Measurements from ENCODE around the gene BCHE.

BCHE gene

GRCh38 chr3:165837058-165837525 lies at the start of gene BCHE:
BCHE (minus strand) TSS chr3:165837423; CDS start chr3:165831033, 6,390 bp downstream.
- no peak for DNase-seq

DNA sequence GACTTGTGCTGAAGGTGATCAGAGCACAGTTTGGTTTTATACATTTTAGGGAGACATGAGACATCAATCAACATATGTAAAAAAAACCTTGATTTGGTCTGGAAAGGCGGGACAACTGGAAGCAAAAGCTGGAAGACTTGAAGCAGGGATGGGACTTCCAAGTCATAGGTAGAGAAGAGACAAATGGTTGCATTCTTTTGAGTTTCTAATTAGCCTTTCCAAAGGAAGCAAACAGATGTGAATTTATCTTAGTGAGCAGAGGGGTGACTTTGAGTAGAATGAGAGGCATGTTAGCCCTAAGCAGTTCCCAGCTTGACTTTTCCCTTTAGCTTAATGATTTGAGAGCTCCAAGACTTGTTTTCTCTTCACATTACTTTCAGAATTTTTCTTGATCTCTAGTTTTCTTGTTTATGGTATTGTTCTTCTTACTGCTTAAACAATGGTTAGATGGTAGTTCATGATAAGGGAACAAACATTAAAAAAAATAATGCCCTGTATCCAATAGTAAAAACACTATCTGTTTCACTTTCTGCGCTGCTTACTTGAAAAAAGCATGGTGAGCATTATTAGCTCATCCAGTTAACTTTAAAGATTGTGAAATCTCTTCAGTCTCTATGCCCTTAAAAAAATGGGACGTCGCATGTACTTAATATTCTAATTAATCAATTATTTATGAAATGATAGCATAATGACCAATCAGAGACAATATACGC lies 48.5 kb upstream of the BCHE start:
- DNase-seq, result no peak

DNA sequence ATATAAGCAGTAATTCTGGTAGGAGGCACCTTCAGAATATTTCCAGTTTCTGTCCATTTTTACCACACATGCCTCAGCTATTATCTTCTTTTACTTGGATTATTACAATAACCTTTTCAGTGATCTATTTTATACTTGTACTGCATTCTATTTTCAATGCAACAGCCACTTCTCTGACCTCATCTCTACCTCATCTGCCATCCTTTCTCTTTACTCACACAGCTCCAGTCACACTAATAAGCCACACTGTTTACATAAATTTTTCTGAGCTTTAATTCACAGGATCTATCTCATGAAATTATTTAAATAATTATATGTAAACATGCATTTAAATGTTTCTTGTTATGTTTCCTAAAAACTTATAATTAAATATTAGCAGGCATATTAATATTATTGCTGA lies 47.3 kb upstream of the BCHE start:
- DNase-seq, result no peak

DNA sequence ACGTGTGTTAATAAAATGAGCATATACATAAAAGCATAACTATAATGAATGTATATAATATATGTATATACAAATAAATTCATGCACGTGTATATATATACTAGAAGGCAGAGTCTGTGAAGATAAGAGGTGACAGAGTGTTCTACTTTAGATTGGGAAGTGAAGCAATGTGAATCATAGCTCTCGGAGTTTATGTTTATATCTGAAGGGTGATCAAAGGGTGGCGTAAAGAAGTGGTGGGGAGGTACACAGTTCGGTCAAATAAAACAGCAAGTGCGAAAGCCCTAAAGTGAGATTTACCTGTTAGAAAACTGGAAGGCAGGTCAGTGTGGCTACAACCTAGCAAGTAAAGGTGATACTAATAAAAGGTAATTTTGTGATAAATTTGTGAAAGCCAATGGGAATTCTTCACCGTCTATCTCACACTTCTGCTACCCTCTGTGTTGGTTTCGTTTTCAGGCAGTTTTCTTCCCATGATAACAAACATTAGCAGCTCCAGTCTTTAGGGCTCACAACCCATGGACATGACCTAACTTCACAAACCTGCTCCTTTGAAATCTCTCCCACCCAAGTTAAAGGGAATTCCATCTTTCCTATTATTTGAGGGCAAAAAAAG lies 46.7 kb upstream of the BCHE start:
- DNase-seq, result no peak

DNA sequence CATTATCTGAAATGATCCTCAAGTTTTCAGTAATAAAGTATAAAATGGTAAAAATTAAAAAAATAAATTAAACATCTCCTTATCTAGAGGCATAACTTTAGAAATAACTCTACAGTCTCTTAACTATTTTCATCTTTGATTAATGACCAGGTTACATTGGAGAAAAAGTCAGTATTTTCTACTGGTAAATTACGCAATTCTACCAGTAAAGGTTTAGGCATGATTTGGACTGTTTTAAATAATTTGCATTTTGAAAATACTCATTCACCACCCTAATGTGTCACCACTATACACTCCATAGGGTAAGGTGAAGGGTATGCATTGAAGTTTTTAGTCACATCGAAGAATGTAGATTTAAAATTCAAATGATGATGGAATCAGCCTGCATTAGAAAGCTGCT lies 45.9 kb upstream of the BCHE start:
- DNase-seq, result no peak

- no peak for DNase-seq
Measured at GRCh38 chr3:165875644-165876043, 38.4 kb upstream of the BCHE start.

- DNase-seq, result no peak
Measured at GRCh38 chr3:165874663-165875489, 37.7 kb upstream of the BCHE start.

GRCh38 chr3:165868088-165868487 lies 30.9 kb upstream of the BCHE start:
- DNase-seq, result no peak

- no peak for DNase-seq
Measured at GRCh38 chr3:165859061-165859460, 21.8 kb upstream of the BCHE start.

DNA sequence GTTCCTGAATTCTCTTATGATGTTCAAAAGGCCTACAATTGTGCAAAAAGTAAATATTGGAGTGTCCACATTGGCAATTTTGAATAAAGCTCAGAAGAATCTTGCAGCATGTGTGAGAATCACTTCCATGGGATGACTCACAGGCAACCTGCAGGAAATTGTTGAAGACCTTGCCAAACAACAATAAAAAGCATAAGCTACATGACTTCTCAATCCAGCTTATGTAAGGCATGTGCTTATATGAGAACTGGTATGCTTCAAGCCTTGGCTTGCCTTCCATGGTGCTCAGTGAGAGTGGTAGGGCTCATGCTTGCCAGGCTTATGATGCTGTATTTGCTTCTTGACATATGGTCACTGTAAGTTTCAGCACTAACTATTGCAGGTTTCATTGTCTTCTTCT lies 18.4 kb upstream of the BCHE start:
- no peak for DNase-seq

GRCh38 chr3:165854696-165855095 lies 17.5 kb upstream of the BCHE start:
- DNase-seq, result no peak

GRCh38 chr3:165852711-165853110 lies 15.5 kb upstream of the BCHE start:
- no peak for DNase-seq

DNA sequence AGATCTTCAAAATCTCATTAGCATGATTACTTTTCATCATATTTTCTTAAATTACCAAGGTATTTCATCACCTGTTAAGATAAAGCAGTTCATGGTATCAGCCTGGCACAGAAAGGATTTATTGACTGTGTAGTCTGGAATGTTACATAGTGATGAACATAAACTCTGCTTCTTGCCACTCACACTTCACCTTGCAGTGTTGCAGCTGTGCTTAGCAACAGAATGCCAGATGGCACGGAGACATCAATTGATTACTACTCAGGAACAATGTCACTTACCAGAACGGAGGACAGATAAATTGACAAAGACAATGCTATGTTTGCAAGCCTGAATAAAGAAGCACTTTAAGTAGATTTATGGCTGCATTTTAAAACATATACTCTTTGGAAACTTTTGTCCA lies 15.0 kb upstream of the BCHE start:
- DNase-seq, result no peak

GRCh38 chr3:165846056-165846455 lies 8.8 kb upstream of the BCHE start:
- DNase-seq, result no peak

DNA sequence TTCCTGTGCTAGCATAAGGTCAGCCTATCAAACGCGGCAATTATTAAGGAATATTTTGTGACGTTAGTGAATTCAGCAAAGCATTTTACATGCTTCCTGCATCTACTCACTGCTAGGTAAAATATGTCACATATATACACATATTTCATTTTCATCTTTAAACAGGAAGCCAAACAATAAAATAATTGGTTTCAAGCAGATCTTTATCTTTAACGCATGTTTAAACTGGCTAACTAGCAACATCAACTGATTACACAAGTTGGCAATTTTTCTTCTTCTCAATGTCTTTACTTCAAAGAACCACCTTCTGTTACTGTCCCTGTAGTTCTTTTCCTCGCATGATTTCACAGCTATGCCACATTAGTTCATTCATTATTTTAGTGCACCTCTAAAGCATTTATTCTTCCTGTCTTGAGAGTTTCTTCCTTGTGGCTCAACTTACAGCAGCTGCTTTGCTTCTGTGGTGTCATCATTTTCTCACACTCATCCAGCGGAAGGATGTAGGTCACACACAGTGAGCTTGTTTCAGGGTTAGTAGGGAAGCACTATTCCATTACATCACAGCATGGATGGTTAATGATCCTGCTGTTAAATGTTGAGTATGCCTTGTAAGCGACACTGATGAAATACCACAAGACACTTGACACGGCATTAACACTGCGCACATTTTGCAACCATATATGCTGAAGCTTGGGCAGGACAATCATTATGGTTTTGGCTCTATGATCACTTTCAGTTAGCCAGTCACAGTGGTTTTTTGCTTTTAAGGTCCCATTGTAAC lies 2.3 kb upstream of the BCHE start:
- no peak for DNase-seq

DNA sequence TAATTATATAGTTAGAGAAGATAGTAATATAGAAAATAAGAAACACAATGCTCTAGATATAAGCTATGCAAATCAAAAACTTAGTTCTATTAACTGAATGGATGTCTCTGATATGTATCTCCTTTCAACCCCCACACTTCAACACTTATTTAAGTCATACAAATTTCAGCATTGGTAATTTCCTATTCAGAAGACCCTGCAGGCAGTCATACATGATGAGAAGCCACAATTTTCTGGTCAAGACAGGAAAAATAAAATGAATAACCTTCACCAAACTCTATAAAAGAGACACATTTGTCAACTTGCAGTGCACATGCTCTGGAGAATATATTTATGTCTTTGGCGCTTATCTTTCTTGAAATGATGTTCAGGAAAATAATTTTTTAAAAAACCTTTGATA lies 578 bp upstream of the BCHE start:
- DNase-seq, result no peak

DNA sequence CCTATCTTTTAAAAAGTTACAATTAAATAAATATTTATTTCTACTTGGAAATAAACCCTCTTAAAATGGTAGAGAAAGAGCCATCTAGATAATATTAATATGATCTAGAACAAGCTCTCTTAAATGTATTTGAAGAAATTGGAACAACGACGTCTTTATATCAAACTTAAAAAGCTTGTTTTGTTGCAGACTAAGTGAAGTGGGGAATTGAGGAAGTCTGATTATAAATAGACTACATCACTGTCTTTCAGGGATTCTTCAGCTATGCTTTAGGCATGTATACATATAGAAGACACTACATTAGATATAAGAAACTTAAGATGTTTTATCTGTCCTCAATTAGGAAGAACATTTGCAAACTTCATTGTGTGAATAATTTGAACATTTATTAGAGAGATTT lies 1.8 kb downstream of the BCHE start:
- DNase-seq, result no peak

DNA sequence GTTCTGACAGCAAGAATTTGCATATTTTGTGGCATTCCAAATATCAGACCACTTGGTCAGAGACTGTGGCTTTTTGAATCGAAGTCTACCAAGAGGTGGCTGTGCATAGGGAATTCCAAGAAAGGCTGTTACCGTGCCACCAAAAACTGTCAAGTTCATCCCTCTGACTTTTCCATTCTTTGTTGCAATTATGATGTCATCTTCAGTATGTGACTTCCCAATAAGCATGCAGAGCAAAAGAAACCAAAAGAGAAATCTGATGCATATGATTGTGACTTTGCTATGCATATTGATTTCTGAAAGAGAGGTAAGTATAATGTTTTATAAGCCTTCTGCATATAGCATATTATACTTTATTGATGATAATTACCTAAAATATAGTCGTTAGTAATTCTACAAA lies 6.5 kb downstream of the BCHE start:
- no peak for DNase-seq

DNA sequence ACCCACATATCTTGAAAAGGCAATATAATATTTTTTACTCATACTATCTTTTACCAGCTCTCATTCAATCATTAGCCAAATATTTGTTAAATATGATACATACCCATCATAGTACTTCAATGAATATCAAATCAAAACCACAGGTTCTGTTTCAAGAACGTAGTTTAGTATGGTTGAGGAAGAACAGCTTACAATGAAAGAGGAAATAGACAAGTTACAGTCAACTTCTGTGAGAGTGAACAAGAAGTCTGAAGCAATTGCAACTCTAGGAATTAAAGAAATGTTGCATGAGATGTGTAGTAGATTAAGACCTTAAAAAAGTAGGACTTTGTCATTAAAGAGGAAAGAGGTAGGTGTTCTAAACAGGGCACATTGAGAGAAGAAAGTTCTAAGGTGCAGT lies 9.3 kb downstream of the BCHE start:
- no peak for DNase-seq

DNA sequence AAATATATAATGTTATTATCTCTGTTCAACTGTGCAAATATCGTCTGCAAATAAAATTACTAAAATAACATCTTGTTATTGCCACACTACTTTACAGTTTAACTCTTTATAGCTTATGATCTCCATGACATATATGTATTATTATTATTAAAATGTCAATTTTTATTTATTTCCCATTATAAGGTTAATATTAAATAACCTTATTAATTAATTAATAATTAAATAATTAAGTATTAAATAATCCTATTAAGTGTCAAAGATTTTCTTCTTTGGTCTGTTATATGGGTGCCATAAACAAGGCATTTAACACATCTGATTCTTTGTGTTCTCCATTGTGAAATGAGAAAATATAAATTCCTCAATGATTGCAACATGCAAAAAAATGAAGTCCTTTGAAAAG lies 10.0 kb downstream of the BCHE start:
- no peak for DNase-seq

- no peak for DNase-seq
Measured at GRCh38 chr3:165820671-165821123, 16.5 kb downstream of the BCHE start.

GRCh38 chr3:165817160-165817709 lies 20.0 kb downstream of the BCHE start:
- DNase-seq, result no peak

DNA sequence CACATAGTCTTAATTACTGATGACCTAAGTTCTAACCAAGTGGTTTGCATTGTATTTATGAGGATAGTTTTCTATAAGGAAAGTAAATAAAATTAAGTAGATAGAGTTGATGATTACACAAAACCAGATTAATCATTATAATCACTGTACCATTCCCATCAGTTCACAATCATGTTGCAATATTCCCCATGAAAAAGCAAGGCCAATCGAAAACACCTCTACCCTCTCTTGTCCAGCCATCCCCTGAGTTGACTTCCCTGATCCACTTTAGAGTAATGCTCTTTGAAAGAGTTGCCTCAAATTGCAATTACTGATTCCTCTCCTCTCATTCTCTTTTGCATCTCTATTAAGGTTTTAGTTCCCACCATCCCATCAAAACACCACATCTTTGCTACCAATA lies 21.0 kb downstream of the BCHE start:
- no peak for DNase-seq
